Measurements from ENCODE around the gene EIF3F.

Gene EIF3F

GRCh38 chr11:8033305-8034105 is 46.4 kb downstream of the EIF3F start:
- peaks cover 5% of the 10 kb centered on the region; the same call in 1 of the 2 replicates for H3K27me3 ChIP-seq (ENCODE audit: insufficient read depth, low read length)
- no peaks in the 10 kb centered on the region for H3K36me3 ChIP-seq (ENCODE audit: insufficient read depth, low read length)
- H3K27ac ChIP-seq (ENCODE audit: low read depth, low read length), result no peak overlapping the region
- peaks cover 5% of the 10 kb centered on the region for H3K4me1 ChIP-seq (ENCODE audit: control insufficient read depth, insufficient read depth, low read length, unreplicated experiment)
- no peak overlapping the region for H3K4me3 ChIP-seq (ENCODE audit: low read depth, low read length)
- H3K79me2 ChIP-seq (ENCODE audit: control insufficient read depth, insufficient read depth, low read length, unreplicated experiment), result no peaks in the 10 kb centered on the region
- peak overlapping the region; percentile 13 for H2AFZ ChIP-seq (ENCODE audit: low read length, unreplicated experiment)

- Histone ChIP-seq H3K27me3 (ENCODE audit: insufficient read depth, low read length) (peaks cover 5% of the 10 kb centered on the region; the same call in 1 of the 2 replicates), H3K4me3 (ENCODE audit: low read depth, low read length) (no peak overlapping the region), H3K4me1 (ENCODE audit: control insufficient read depth, insufficient read depth, low read length, unreplicated experiment) (peaks cover 5% of the 10 kb centered on the region), H3K27ac (ENCODE audit: low read depth, low read length) (no peak overlapping the region), H3K36me3 (ENCODE audit: insufficient read depth, low read length) (no peaks in the 10 kb centered on the region), H3K79me2 (ENCODE audit: control insufficient read depth, insufficient read depth, low read length, unreplicated experiment) (no peaks in the 10 kb centered on the region), H2AFZ (ENCODE audit: low read length, unreplicated experiment) (no peak overlapping the region)
Measured at GRCh38 chr11:8034106-8034585, 47.0 kb downstream of the EIF3F start.

GRCh38 chr11:8034604-8035190 is 47.6 kb downstream of the EIF3F start:
- Histone ChIP-seq H3K79me2 (ENCODE audit: control insufficient read depth, insufficient read depth, low read length, unreplicated experiment) (no peaks in the 10 kb centered on the region), H2AFZ (ENCODE audit: low read length, unreplicated experiment) (no peak overlapping the region), H3K4me1 (ENCODE audit: control insufficient read depth, insufficient read depth, low read length, unreplicated experiment) (peaks cover 5% of the 10 kb centered on the region), H3K27me3 (ENCODE audit: insufficient read depth, low read length) (peaks cover 5% of the 10 kb centered on the region; the same call in 1 of the 2 replicates), H3K36me3 (ENCODE audit: insufficient read depth, low read length) (no peaks in the 10 kb centered on the region), H3K4me3 (ENCODE audit: low read depth, low read length) (no peak overlapping the region), H3K27ac (ENCODE audit: low read depth, low read length) (no peak overlapping the region)

- Histone ChIP-seq H3K27ac (ENCODE audit: low read depth, low read length) (no peak overlapping the region), H3K36me3 (ENCODE audit: insufficient read depth, low read length) (no peaks in the 10 kb centered on the region), H3K4me3 (ENCODE audit: low read depth, low read length) (no peak overlapping the region)
Measured at GRCh38 chr11:8035200-8035855, 48.2 kb downstream of the EIF3F start.

GRCh38 chr11:8036002-8036802 is 49.1 kb downstream of the EIF3F start:
- Histone ChIP-seq H3K27ac (ENCODE audit: low read depth, low read length) (no peak overlapping the region), H3K4me1 (ENCODE audit: control insufficient read depth, insufficient read depth, low read length, unreplicated experiment) (peaks cover 5% of the 10 kb centered on the region), H3K36me3 (ENCODE audit: insufficient read depth, low read length) (no peaks in the 10 kb centered on the region), H3K27me3 (ENCODE audit: insufficient read depth, low read length) (peaks cover 10% of the 10 kb centered on the region; the same call in 1 of the 2 replicates), H3K4me3 (ENCODE audit: low read depth, low read length) (no peak overlapping the region), H3K79me2 (ENCODE audit: control insufficient read depth, insufficient read depth, low read length, unreplicated experiment) (no peaks in the 10 kb centered on the region), H2AFZ (ENCODE audit: low read length, unreplicated experiment) (no peak overlapping the region)

More at GRCh38 chr11:8035200-8035855, 48.2 kb downstream of the EIF3F start:
- no peaks in the 10 kb centered on the region for H3K79me2 ChIP-seq (ENCODE audit: control insufficient read depth, insufficient read depth, low read length, unreplicated experiment)
- H3K4me1 ChIP-seq (ENCODE audit: control insufficient read depth, insufficient read depth, low read length, unreplicated experiment), result peaks cover 5% of the 10 kb centered on the region
- H3K27me3 ChIP-seq (ENCODE audit: insufficient read depth, low read length), result peaks cover 5% of the 10 kb centered on the region; the same call in 1 of the 2 replicates
- no peak overlapping the region for H2AFZ ChIP-seq (ENCODE audit: low read length, unreplicated experiment)

GRCh38 chr11:8036986-8037385 is 49.8 kb downstream of the EIF3F start:
- Histone ChIP-seq H2AFZ (ENCODE audit: low read length, unreplicated experiment) (no peak overlapping the region), H3K27me3 (ENCODE audit: insufficient read depth, low read length) (peaks cover 16% of the 10 kb centered on the region; the same call in 1 of the 2 replicates), H3K4me3 (ENCODE audit: low read depth, low read length) (no peak overlapping the region), H3K4me1 (ENCODE audit: control insufficient read depth, insufficient read depth, low read length, unreplicated experiment) (peaks cover 5% of the 10 kb centered on the region), H3K79me2 (ENCODE audit: control insufficient read depth, insufficient read depth, low read length, unreplicated experiment) (no peaks in the 10 kb centered on the region), H3K27ac (ENCODE audit: low read depth, low read length) (no peak overlapping the region), H3K36me3 (ENCODE audit: insufficient read depth, low read length) (no peaks in the 10 kb centered on the region)

- Histone ChIP-seq H2AFZ (ENCODE audit: low read length, unreplicated experiment) (no peak overlapping the region), H3K4me3 (ENCODE audit: low read depth, low read length) (no peak overlapping the region), H3K27me3 (ENCODE audit: insufficient read depth, low read length) (peaks cover 29% of the 10 kb centered on the region), H3K36me3 (ENCODE audit: insufficient read depth, low read length) (no peaks in the 10 kb centered on the region), H3K27ac (ENCODE audit: low read depth, low read length) (no peak overlapping the region), H3K79me2 (ENCODE audit: control insufficient read depth, insufficient read depth, low read length, unreplicated experiment) (no peaks in the 10 kb centered on the region), H3K4me1 (ENCODE audit: control insufficient read depth, insufficient read depth, low read length, unreplicated experiment) (no peaks in the 10 kb centered on the region)
Measured at GRCh38 chr11:8038393-8038792, 51.3 kb downstream of the EIF3F start.

GRCh38 chr11:8038811-8039529 is 51.8 kb downstream of the EIF3F start:
- Histone ChIP-seq H3K4me3 (ENCODE audit: low read depth, low read length) (no peak overlapping the region), H2AFZ (ENCODE audit: low read length, unreplicated experiment) (no peak overlapping the region), H3K27ac (ENCODE audit: low read depth, low read length) (no peak overlapping the region), H3K27me3 (ENCODE audit: insufficient read depth, low read length) (peaks cover 32% of the 10 kb centered on the region), H3K4me1 (ENCODE audit: control insufficient read depth, insufficient read depth, low read length, unreplicated experiment) (no peaks in the 10 kb centered on the region), H3K79me2 (ENCODE audit: control insufficient read depth, insufficient read depth, low read length, unreplicated experiment) (no peaks in the 10 kb centered on the region), H3K36me3 (ENCODE audit: insufficient read depth, low read length) (no peaks in the 10 kb centered on the region)

GRCh38 chr11:8039530-8040260 is 52.6 kb downstream of the EIF3F start:
- Histone ChIP-seq H3K27me3 (ENCODE audit: insufficient read depth, low read length) (peaks cover 39% of the 10 kb centered on the region), H2AFZ (ENCODE audit: low read length, unreplicated experiment) (no peak overlapping the region), H3K4me1 (ENCODE audit: control insufficient read depth, insufficient read depth, low read length, unreplicated experiment) (no peaks in the 10 kb centered on the region), H3K36me3 (ENCODE audit: insufficient read depth, low read length) (no peaks in the 10 kb centered on the region), H3K79me2 (ENCODE audit: control insufficient read depth, insufficient read depth, low read length, unreplicated experiment) (no peaks in the 10 kb centered on the region), H3K4me3 (ENCODE audit: low read depth, low read length) (no peak overlapping the region), H3K27ac (ENCODE audit: low read depth, low read length) (no peak overlapping the region)
